Mesodermal cell (in vitro differentiated cells): ENCODE data around the gene LHPP.

Experiments
- H3K27ac ChIP-seq: 2 replicates; pipeline ENCODE4 v1.7.0; 2013; ENCODE audit warnings: mild to moderate bottlenecking, low read depth, low read length, moderate library complexity; ENCODE audit not compliant: severe bottlenecking
- H3K36me3 ChIP-seq: 2 replicates; pipeline ENCODE4 v1.7.1; 2013; ENCODE audit warnings: mild to moderate bottlenecking, low read length, moderate library complexity; ENCODE audit not compliant: control insufficient read depth, insufficient read depth
- H3K4me1 ChIP-seq: one replicate; pipeline ENCODE4 v1.7.1; 2013; ENCODE audit warnings: mild to moderate bottlenecking, low read length; ENCODE audit not compliant: insufficient read depth, control insufficient read depth, poor library complexity, severe bottlenecking
- H3K4me3 ChIP-seq: 2 replicates; pipeline ENCODE4 v1.7.0; 2013; ENCODE audit warnings: low read length, control low read depth, mild to moderate bottlenecking; ENCODE audit not compliant: insufficient read depth, poor library complexity, severe bottlenecking; ENCODE audit errors: extremely low read depth
- H3K9me3 ChIP-seq: 2 replicates; pipeline ENCODE4 v1.7.1; 2013; ENCODE audit warnings: mild to moderate bottlenecking, low read length, moderate library complexity; ENCODE audit not compliant: control insufficient read depth
- WGBS, 2 experiments: methylation state at CpG; one replicate each; pipeline ENCODE4 v1.1.5; 2013; ENCODE audit warnings: missing lambda C conversion rate in 2 of 2; ENCODE audit not compliant: insufficient coverage in 2 of 2; 5-methylcytosine and 5-hydroxymethylcytosine counted together

LHPP gene

DNA sequence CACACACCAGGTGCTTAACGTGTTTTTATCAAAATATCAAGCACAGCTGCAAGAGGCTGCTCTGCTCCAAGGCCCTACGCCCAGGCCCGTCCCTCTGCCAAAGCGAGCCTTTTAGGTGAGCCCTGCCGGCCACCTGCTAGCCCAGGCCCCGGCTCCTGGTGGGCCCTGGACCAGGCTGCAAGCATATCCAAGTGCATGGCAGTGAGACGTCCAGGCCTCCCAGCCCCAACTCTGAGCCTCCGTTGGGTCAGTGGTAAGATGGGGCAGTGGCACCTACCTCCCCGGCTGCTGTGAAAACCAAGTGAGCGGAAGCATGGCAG lies 136.2 kb downstream of the LHPP start:
- no peak overlapping the region for H3K27ac ChIP-seq
- H3K9me3 ChIP-seq = no peaks in the 10 kb centered on the region
- 92% methylated on average over 8 to 10 of the region's 10 CpGs for WGBS, 2 experiments
- H3K4me3 ChIP-seq = no peak overlapping the region
- H3K4me1 ChIP-seq = no peaks in the 10 kb centered on the region
- H3K36me3 ChIP-seq = no peaks in the 10 kb centered on the region

DNA sequence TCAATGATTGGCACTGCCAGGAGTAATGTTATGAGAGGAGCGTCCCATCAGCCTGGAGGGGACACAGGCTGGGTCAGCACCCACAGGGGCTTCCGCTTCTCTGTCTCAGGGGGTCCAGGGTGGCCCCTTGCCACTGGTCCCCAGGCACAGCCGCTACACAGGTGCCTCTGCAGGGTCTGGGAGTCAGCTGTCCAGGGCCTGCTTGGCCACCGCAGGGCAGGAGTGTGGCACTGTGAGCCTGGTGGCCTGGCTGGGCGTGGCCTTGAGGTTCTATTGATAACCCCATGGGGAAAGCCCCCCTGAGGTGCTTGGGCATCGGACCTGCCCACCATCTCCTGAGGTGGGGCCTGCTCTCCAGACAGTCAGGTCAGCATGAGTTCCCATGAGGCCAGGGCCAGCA lies 136.6 kb downstream of the LHPP start:
- H3K27ac ChIP-seq = no peak overlapping the region
- no peaks in the 10 kb centered on the region for H3K9me3 ChIP-seq
- no peak overlapping the region for H3K4me3 ChIP-seq
- WGBS, 2 experiments = 81 to 82% methylated on average over 6 of the region's 6 CpGs
- H3K36me3 ChIP-seq = no peaks in the 10 kb centered on the region
- no peaks in the 10 kb centered on the region for H3K4me1 ChIP-seq

DNA sequence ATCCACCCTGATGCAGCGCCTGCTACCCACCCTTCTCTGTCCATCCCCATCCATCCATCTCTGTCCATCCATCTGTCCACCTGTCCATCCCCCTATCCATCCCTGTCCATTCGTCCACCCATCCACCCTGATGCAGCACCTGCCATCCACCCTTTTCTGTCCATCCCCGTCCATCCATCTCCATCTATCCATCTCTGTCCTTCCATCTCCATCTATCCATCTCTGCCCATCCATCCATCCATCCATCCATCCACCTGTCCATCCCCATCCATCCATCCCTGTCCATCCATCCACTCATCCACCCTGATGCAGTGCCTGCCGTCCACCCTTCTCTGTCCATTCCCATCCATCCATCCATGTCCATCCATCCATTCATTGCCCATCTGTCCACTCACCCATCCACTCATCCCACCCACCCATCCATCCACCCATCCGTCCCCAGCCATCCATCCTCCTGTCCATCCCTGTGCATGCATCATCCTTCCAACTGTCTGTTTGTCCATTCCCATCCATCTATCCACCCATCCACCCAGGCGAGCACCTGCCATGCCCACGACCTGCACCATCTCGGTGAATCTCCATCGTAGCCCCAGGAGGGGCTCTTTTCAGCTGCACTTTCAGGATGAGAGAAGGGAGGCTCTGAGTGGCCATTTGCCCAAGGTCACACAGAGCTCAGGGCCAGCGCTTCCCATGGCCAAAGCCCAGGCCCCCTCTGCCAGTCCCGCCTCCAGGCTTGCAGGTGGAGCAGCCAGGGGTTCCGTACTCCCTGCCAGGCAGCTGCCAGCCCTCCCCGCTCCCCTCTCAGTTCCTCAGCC lies 137.4 kb downstream of the LHPP start:
- H3K27ac ChIP-seq = no peak overlapping the region
- 85 to 93% methylated on average over 8 to 13 of the region's 13 CpGs for WGBS, 2 experiments
- no peak overlapping the region for H3K4me3 ChIP-seq
- H3K36me3 ChIP-seq = no peaks in the 10 kb centered on the region
- no peaks in the 10 kb centered on the region for H3K9me3 ChIP-seq
- H3K4me1 ChIP-seq = no peaks in the 10 kb centered on the region

DNA sequence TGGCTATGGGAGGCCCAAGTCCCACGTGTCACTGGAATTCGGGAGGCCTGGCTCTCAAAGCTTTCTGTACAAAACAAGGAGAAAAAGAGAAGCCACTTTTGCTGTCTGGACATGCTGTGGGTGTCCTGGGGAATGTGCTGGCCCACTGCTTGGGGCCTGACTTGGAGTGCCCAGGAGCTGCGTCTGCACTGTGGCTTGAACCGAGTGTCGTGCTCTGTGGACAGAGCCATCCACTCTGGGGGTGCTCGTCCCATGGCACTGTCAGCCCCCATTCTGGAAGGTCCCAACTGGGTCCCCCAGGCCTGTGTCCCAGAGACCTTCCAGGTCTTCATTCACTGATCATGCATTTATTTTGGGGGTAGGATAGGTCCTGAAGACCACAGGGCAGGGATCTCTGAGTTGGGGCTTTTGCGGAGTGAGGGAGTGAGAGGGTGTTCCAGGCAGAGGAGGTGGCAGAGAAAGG lies 138.0 kb downstream of the LHPP start:
- WGBS, 2 experiments = 93 to 97% methylated on average over 6 of the region's 7 CpGs
- no peak overlapping the region for H3K4me3 ChIP-seq
- H3K27ac ChIP-seq = no peak overlapping the region
- H3K36me3 ChIP-seq = no peaks in the 10 kb centered on the region
- no peaks in the 10 kb centered on the region for H3K9me3 ChIP-seq
- no peaks in the 10 kb centered on the region for H3K4me1 ChIP-seq

DNA sequence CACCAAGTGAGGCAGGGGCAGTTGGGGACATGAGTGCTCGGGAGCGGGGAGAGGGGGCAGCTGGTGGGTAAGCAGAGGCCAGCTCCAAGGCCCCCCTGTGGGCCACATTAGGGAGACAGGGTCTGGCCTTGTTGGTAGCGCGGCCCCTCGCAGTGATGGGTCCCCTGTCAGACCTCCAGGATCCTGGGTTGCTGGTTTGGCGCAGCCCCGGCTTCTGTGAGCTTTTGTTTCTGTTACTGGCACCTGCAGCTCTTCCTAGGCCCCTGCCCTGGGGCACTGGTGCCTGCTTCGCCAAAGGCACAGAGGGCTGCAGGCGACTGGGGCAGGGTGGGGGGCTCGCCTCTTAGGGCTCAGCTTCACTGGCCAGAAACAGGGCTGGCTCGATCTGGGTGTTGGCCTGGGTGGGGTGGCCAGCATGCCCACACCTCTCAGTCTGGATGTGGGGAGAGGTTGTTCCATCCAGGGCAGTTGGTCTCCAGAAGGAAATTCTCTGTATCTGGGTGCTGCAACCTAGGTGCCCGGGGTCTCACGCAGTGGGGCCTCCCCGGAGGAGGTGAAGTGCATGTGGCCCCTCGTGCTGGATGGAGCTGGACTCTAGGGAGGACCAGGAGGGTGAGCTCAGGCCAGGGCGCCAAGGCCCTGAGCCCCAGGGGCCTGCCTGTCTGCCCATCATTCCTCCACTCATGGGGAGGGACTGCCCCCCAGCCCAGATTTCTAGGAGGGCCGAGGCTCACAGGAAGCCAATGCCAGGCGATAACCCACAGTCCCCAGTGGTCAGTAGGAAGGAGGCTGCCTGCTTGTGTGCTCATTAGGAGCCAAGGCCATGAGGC lies 138.6 kb downstream of the LHPP start:
- WGBS, 2 experiments = 86 to 93% methylated on average over 16 to 17 of the region's 18 CpGs
- H3K4me3 ChIP-seq = no peak overlapping the region

DNA sequence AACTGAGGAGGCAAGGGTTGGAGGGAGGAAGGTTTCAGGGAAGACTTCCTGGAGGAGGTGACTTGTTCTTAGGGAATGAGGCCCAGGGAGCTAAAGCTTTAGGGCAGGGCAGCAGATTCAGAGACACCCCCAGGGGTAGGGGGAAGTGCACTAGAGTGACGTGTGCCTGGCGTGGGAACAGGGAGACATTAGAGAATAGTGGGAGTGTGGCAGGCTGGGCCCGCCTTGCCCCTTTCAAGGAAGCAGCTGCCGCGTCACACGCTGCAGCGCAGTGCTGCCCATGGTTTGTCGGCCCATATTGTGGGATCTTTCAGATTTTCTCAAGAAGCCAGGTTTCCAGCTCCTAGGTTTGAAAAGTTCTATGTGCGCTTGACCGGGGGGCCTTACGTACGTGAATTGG lies 139.4 kb downstream of the LHPP start:
- no peak overlapping the region for H3K27ac ChIP-seq
- H3K4me3 ChIP-seq = no peak overlapping the region
- H3K36me3 ChIP-seq = no peaks in the 10 kb centered on the region
- no peaks in the 10 kb centered on the region for H3K4me1 ChIP-seq
- 85 to 97% methylated on average over 12 of the region's 12 CpGs for WGBS, 2 experiments
- no peaks in the 10 kb centered on the region for H3K9me3 ChIP-seq

More for the DNA sequence above, 138.6 kb downstream of the LHPP start:
- no peaks in the 10 kb centered on the region for H3K9me3 ChIP-seq
- no peaks in the 10 kb centered on the region for H3K4me1 ChIP-seq
- no peaks in the 10 kb centered on the region for H3K36me3 ChIP-seq
- H3K27ac ChIP-seq = no peak overlapping the region

DNA sequence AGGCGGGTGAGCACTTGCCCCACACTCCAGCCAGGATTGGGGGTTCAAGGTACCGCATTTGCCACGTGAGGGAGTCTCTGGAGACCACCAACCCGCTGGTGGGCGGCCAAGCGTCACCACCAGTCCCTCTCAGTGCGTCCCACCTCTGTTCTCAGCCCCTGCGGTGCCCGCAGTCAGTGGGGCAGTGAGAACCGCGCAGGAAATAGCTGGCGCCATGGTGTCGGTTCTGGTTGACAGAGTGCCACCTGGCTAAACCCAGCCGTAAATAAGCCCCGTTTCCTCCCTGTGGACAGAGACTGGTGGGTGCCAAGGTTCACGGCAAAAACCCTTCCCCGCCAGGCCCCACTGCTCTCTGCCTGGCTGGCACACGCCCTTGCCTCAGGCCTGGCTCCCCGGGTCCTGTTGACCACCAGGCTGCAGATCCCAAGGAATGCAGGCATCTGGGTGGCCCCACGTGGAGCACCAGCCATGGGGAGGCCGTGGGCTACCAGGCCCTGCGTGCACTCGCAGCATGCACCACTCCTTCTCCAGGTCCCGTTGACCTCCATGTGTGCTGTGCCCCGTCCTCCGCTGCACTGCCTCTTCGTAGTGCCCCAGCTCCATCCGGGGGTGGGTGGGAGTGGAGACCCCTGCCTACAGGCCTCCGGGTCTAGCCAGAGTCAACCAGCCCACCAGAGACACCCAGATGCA lies 140.0 kb downstream of the LHPP start:
- no peaks in the 10 kb centered on the region for H3K36me3 ChIP-seq
- 94% methylated on average over 28 to 29 of the region's 29 CpGs for WGBS, 2 experiments

DNA sequence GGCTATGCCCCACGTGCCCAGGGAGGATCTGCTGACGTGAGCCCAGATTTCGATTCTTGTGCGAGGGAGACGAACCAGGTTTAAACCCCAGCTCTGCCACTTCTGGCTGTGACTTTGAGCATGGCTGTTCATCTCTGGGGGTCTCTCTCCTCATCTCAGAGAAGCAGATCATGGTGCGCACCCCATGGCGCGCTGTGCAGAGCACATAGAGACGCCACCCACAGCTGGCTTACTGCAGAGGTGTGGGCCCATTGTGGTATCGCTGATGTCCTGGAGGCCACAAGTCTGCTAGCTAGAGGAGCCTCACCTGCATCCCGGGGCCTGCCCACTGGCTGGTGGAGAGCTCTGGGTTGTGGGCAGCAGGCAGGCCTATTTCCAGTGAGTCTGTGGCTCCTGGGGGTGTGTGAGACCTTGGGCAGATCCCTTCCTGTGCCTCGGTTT lies 140.5 kb downstream of the LHPP start:
- H3K27ac ChIP-seq = no peak overlapping the region
- H3K4me1 ChIP-seq = no peaks in the 10 kb centered on the region
- no peak overlapping the region for H3K4me3 ChIP-seq
- H3K36me3 ChIP-seq = no peaks in the 10 kb centered on the region
- WGBS, 2 experiments = 89 to 97% methylated on average over 8 to 12 of the region's 12 CpGs
- H3K9me3 ChIP-seq = no peaks in the 10 kb centered on the region

More for the DNA sequence above, 140.0 kb downstream of the LHPP start:
- no peak overlapping the region for H3K4me3 ChIP-seq
- no peaks in the 10 kb centered on the region for H3K4me1 ChIP-seq
- no peaks in the 10 kb centered on the region for H3K9me3 ChIP-seq
- H3K27ac ChIP-seq = no peak overlapping the region

DNA sequence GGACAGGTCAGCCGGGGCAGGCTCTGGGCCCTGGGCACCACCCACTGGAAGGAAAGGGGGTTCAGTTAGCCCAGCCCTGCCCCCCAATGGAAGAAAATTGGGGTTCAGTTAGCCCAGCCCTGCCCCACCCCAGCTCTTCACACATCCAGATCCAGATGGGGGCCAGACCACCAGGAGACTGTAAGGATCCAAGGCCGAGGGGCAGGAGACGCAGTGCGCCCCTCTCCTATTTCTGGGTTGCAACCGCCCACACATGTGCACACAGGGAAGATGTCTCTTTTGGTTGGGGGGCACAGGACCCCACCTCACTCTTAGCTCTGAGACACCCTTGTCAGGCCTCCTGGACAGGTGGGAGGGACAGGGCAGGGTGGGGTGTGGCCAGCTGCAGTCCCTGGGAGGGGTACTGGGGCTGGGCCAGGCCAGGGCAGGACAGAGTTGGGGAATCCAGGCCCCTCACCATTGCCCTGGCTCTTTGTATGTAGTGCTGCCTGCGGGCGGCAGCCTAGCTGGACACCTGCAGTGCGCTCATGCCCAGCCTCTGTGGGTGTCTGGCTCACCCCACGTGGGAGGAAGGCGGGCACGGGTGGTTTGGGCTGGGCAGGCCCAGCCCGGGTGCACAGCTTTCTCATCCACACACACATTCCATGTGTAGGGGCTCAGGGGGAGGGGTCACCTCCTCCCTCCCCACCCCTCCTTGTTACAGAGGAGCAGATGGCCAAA lies 141.2 kb downstream of the LHPP start:
- Histone ChIP-seq H3K27ac (no peak overlapping the region), H3K36me3 (no peaks in the 10 kb centered on the region), H3K4me3 (no peak overlapping the region), H3K4me1 (no peaks in the 10 kb centered on the region), H3K9me3 (no peaks in the 10 kb centered on the region)
- WGBS, 2 experiments = 90 to 93% methylated on average over 6 to 8 of the region's 12 CpGs
